ENCODE results near the gene ARRDC1.
"Not testable (repeated sequence)": the region's sequence is repeated elsewhere in the genome, so short reads cannot be mapped to it uniquely, and the experiment has no call there.

ARRDC1 gene

DNA sequence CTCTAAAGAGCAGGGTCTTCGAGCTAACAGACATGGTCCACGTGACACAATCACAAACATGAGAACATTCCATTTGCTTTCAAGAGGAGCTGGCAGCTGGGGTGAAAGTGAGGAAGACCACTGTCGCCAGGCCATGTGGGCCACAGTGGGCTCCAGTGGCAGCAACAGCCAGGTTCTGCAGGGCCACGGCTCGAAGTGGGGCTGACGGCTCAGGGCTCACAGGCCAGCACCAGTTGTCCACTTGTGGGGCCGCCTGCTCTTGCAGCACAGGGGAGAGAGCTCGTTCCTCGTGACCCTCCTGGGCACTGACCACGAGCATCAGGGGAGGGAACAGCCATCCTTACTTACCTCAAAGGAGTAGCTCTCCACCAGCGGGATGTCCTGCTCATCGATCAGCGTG is 17.2 kb upstream of the ARRDC1 start:
- DNase-seq, result no peak

- DNase-seq, result no peak
Measured at GRCh38 chr9:137588891-137589290, 16.6 kb upstream of the ARRDC1 start.

- DNase-seq, result no peak
Measured at GRCh38 chr9:137589441-137590122, 15.9 kb upstream of the ARRDC1 start.

- DNase-seq, result no peak
Measured at GRCh38 chr9:137590123-137590468, 15.4 kb upstream of the ARRDC1 start.

DNA sequence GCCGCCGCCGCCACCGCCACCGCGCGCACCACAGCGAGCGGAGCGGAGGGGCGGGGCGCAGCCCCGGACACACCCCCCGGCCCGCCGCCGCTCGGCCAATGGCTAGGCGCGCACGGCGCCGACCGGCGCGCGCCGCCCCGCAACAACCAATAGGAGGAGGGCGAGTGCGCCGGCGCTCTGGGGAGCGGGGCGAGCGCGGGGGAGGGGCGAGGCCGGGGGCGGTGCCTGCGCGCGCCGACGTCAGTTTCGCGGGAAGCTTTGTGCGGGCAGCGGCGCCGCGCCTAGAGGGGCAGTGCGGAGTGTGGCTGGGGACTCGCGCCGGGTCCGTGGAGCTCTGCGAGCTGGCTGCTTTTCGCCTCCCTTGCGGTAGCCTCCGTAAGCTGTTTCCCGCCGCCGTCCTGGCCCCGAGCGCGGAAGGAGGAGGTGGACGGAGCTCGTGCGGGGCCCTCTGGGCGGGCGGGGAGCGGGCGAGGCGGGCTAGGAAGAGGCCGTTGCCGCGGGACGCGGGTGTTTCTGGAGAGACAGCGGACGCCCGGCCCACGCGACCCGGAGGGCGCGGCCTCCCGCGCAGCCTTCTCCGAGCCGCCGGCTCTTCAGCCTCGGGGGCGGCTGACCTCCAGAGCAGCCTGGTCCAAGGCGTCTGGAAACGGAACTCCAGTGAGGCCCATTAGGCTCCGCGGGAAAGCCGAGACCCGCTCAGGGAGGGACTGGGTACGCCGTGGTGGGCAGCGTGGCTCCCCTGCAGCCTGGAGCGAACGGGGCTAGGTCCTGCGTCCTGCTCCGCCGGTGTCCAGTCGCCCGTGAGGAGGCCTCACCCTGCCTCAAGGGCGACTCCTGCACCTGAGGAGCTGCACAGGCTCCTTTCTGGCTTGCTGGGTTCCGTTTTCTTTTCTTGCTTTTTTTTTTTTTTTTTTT is 14.8 kb upstream of the ARRDC1 start, which contains the start of gene ZMYND19:
Gene ZMYND19, minus strand, starts transcription at position 44 of the 915 bp plus-strand sequence. CDS start 249 bp downstream, outside the sequence.
- peak; percentile 75 to 85 for DNase-seq

- DNase-seq, result no peak
Measured at GRCh38 chr9:137592767-137593166, 12.7 kb upstream of the ARRDC1 start.

DNA sequence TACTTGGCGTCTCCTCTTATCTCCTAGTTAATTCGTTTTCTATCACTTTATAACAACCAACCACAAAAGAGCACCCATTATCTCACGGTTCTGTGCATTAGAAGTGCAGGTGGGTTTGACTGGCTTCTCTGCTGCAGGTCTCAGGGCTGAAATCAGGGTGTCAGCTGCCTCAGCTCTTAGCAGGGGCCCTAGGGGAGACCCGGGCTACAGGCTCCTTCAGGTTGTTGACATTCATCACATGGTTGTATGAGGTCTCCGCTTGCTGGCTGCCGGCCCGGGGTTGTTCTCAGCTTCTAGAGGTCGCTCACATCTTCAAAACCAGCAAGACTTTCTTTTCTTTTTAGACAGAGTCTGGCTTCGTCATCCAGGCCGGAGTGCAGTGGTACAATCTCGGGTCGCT is 12.3 kb upstream of the ARRDC1 start:
- no peak for DNase-seq

DNA sequence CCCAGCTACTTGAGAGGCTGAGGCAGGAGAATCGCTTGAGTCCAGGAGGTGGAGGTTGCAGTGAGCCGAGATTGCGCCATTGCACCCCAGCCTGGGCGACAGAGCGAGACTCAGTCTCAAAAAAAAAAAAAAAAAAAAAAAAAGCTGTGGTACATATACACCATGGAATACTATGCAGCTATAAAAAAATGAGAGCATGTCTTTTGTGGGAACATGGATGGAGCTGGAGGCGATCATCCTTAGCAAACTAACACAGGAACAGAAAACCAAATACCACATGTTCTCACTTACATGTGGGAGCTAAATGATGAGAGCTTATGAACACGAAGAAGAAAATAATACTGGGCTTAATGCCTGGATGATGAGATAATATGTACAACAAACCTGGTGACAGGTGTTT is 8.9 kb upstream of the ARRDC1 start:
- DNase-seq, result not testable (repeated sequence)

GRCh38 chr9:137598943-137599342 is 6.5 kb upstream of the ARRDC1 start:
- no peak for DNase-seq

GRCh38 chr9:137602661-137603060 is 2.8 kb upstream of the ARRDC1 start:
- no peak for DNase-seq

DNA sequence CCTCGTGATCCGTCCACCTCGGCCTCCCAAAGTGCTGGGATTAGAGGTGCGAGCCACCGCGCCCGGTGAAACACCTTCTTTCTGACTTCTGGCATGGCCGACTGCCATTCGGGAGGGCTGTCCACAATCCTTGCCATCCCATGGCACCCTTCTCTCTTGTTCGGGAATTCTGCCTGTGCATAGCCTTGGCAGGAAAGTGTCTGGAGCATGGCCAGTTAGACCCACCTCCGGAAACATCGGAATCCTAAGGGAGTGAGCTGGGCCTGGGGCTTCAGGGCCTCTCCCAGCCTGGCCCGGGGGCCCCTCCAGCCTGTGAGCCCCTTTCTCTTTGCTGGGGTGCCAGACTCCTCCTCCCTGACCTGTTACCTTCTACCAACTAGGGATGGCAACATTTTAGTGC is 1.6 kb upstream of the ARRDC1 start:
- no peak for DNase-seq

GRCh38 chr9:137604345-137605086 is 970 bp upstream of the ARRDC1 start:
- no peak for DNase-seq

DNA sequence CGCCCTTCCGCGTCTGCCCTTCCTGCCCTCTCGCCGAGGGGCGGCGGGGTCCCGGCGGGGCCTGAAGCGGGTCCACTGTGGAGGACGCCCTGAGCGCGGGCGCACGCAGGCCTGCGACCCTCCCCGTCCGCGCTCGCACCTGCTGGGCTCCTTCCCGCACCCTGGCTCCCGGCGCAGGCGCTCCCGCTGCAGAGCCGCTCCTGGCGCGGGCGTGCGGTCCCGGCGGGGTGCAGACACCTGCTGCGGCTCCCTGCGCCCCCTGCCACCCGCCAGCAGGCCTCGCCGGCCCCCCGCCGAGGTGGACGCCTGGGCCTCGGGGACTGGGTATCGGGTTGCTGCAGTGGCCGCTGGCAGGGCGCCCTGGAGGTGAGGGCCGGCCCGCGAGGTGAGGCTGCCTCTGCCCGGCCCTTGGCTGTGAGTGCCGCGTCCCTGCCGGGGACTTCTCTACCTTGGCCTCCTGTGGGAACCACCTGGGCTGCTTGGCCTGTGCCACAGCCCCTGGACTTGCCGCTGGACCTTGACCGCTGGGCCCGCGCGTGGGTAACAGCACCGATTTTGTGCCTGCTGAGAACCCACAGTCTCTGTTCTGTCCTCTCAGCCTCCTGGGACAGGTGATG is 627 bp downstream of the ARRDC1 start:
- peak in 1 of 2 experiments; percentile 37 for DNase-seq

DNA sequence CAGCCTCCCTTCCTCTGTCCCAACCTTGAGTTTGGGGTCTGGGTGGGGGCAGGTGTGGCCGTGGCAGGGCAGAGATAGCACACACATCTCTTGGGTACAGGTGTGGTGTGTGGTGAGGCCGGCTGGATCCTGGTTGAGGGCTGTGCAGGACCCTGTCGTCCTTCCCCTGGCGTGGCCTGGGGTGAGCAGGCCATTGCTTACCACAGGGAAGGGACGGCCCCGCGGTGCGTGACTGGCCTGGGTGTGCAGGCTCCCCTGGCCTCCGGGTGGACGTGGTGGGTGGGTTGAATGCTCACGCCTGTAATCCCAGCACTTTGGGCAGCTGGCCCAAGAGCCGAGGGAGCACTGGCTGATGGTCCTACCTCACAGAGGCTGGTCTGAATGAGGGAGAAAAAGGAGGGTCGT is 1.2 kb downstream of the ARRDC1 start:
- no peak for DNase-seq

DNA sequence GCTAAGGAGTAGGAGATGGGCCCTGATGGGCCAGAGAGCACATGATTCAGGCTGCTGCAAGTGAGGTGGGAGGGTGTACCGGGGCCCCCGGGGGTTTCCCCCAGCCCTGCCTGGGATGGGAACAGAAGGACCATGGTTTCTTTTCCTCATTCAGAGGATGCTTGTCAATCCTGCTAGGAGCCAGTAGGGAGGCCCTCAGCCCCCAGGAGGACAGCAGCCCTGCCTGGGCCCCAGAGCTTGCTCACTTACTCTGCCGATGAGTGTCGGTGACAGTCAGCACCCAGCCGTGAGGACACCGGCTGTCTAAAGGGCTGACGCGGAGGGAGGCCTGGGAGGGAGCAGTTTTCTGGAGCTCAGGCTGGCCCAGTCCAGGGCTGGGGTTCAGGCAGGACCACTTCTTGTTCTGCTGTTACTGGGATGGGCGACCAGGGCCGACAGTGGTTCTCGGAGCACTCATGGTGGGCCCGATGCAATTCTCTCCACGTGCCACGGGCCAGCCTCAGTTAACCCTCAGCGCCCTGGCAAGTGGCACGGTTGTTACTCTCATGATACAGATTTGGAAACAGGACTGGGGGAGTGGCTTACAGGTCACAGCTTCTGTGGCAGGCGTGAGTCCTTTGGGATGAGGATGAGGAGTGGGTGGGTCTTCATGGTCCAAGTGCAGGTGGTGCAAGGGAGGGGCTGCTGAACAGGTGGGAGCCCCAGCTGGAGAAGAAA is 1.8 kb downstream of the ARRDC1 start:
- DNase-seq, result no peak

DNA sequence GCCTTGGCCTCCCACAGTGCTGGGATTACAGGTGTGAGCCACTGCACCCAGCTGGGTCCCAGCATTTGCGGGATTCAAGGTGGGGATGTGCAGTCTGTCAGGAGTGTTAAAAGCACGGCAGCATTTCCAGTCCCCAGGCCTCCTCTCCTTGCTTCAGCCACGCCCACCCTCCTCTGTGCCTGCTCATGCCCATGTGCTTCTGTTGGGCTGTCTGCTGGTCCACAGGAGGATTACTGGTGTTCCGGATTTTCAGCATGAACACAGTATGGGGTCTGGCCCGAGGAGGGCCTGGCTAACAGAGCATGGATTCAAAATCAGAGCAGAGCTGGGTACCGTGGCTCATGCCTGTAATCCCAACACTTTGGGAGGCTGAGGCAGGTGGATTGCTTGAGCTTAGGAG is 5.5 kb downstream of the ARRDC1 start:
- DNase-seq, result no peak

- DNase-seq, result peak in 1 of 2 experiments; percentile 61
Measured at GRCh38 chr9:137611623-137612609, 6.4 kb downstream of the ARRDC1 start.

- no peak for DNase-seq
Measured at GRCh38 chr9:137612741-137613142, 7.3 kb downstream of the ARRDC1 start.

GRCh38 chr9:137613259-137613658 is 7.8 kb downstream of the ARRDC1 start:
- no peak for DNase-seq

GRCh38 chr9:137613738-137614523 is 8.4 kb downstream of the ARRDC1 start:
- no peak for DNase-seq

All from SHP77 (cell line).